Parathyroid adenoma (tissue), 2 donors: ENCODE results near the gene SORCS3.

ENCODE experiments used
- H2AFZ ChIP-seq: fragments of 300-600 bp; sonication (generic); one replicate; pipeline ENCODE4 v1.7.0; 2017; ENCODE audit warnings: antibody characterized with exemption, mild to moderate bottlenecking
- H3K27ac ChIP-seq: fragments of 300-600 bp; sonication (generic); one replicate; pipeline ENCODE4 v1.7.0; 2017
- H3K27me3 ChIP-seq: fragments of 300-600 bp; sonication (generic); one replicate; pipeline ENCODE4 v1.7.0; 2017; ENCODE audit warnings: low read length; ENCODE audit not compliant: control insufficient read depth, insufficient read depth
- H3K36me3 ChIP-seq: fragments of 300-600 bp; sonication (generic); one replicate; pipeline ENCODE4 v1.7.0; 2017; ENCODE audit warnings: low read length; ENCODE audit not compliant: control insufficient read depth, insufficient read depth
- H3K4me1 ChIP-seq: fragments of 300-600 bp; sonication (generic); one replicate; pipeline ENCODE4 v1.7.0; 2017; ENCODE audit warnings: control low read depth
- H3K4me2 ChIP-seq: fragments of 300-600 bp; sonication (generic); one replicate; pipeline ENCODE4 v1.7.0; 2017; ENCODE audit warnings: low read length
- H3K4me3 ChIP-seq: fragments of 300-600 bp; sonication (generic); one replicate; pipeline ENCODE4 v1.7.0; 2017; ENCODE audit warnings: low read depth, low read length
- H3K79me2 ChIP-seq: fragments of 300-600 bp; sonication (generic); one replicate; pipeline ENCODE4 v1.7.0; 2017; ENCODE audit warnings: control low read depth
- H3K9ac ChIP-seq: fragments of 300-600 bp; sonication (generic); one replicate; pipeline ENCODE4 v1.7.0; 2017; ENCODE audit warnings: mild to moderate bottlenecking
- H3K9me3 ChIP-seq: fragments of 300-600 bp; sonication (generic); one replicate; pipeline ENCODE4 v1.7.0; 2017; ENCODE audit warnings: low read length; ENCODE audit not compliant: control insufficient read depth
- CTCF ChIP-seq: fragments of 300-600 bp; sonication (generic); IDR thresholded peaks from one replicate; pipeline ENCODE4 v1.7.0; 2017; ENCODE audit warnings: antibody characterized with exemption, mild to moderate bottlenecking
- donor health status: primary hyperparathyroidism.

Gene SORCS3

GRCh38 chr10:105247831-105248499 is 606.9 kb downstream of the SORCS3 start:
- no peak overlapping the region for H3K4me3 ChIP-seq

GRCh38 chr10:105252911-105253310 is 611.8 kb downstream of the SORCS3 start:
- H3K27me3 ChIP-seq = no peaks in the 10 kb centered on the region

More at GRCh38 chr10:105247831-105248499, 606.9 kb downstream of the SORCS3 start:
- no peak overlapping the region for H3K27ac ChIP-seq
- no peak overlapping the region for H2AFZ ChIP-seq
- no peak for TF ChIP-seq CTCF
- no peaks in the 10 kb centered on the region for H3K4me1 ChIP-seq
- H3K9ac ChIP-seq = no peak overlapping the region
- no peaks in the 10 kb centered on the region for H3K27me3 ChIP-seq
- no peaks in the 10 kb centered on the region for H3K36me3 ChIP-seq
- H3K4me2 ChIP-seq = no peak overlapping the region
- no peaks in the 10 kb centered on the region for H3K9me3 ChIP-seq
- H3K79me2 ChIP-seq = no peaks in the 10 kb centered on the region

GRCh38 chr10:105253515-105254212 is 612.6 kb downstream of the SORCS3 start:
- no peaks in the 10 kb centered on the region for H3K9me3 ChIP-seq
- no peak overlapping the region for H3K4me3 ChIP-seq
- no peaks in the 10 kb centered on the region for H3K36me3 ChIP-seq
- H3K9ac ChIP-seq = no peak overlapping the region
- H3K27ac ChIP-seq = no peak overlapping the region
- no peak overlapping the region for H2AFZ ChIP-seq
- H3K4me1 ChIP-seq = no peaks in the 10 kb centered on the region
- H3K27me3 ChIP-seq = no peaks in the 10 kb centered on the region
- H3K4me2 ChIP-seq = no peak overlapping the region
- no peak for TF ChIP-seq CTCF
- H3K79me2 ChIP-seq = no peaks in the 10 kb centered on the region

More at GRCh38 chr10:105252911-105253310, 611.8 kb downstream of the SORCS3 start:
- no peak for TF ChIP-seq CTCF
- H3K4me1 ChIP-seq = no peaks in the 10 kb centered on the region
- H3K4me2 ChIP-seq = no peak overlapping the region
- no peaks in the 10 kb centered on the region for H3K79me2 ChIP-seq
- no peak overlapping the region for H3K4me3 ChIP-seq
- no peak overlapping the region for H3K27ac ChIP-seq
- H3K9me3 ChIP-seq = no peaks in the 10 kb centered on the region
- H2AFZ ChIP-seq = no peak overlapping the region
- H3K9ac ChIP-seq = no peak overlapping the region
- no peaks in the 10 kb centered on the region for H3K36me3 ChIP-seq

- no peak overlapping the region for H3K4me2 ChIP-seq
- H3K36me3 ChIP-seq = no peaks in the 10 kb centered on the region
- H2AFZ ChIP-seq = no peak overlapping the region
- H3K4me1 ChIP-seq = no peaks in the 10 kb centered on the region
- no peak overlapping the region for H3K9ac ChIP-seq
- TF ChIP-seq CTCF = no peak
- H3K27ac ChIP-seq = no peak overlapping the region
- H3K4me3 ChIP-seq = no peak overlapping the region
- H3K79me2 ChIP-seq = no peaks in the 10 kb centered on the region
- no peaks in the 10 kb centered on the region for H3K27me3 ChIP-seq
- H3K9me3 ChIP-seq = no peaks in the 10 kb centered on the region
Measured at GRCh38 chr10:105258036-105258673, 617.1 kb downstream of the SORCS3 start.
